Right cardiac atrium (tissue), 5 donors: ENCODE data around the gene CHAT. TPM values are rescaled to one million over a fixed set of nuclear protein-coding genes. Genes with fewer than 3 reads are reported as not detected.

Experiments used
- ATAC-seq, 2 donors: fragments of 200-7000 bp; cut with Tn5 transposase; one replicate each; pipeline versions ENCODE4 v1.8.0 to v1.9.1; 2020; ENCODE audit warnings: moderate library complexity in 2 of 2, mild to moderate bottlenecking in 1 of 2
- DNase-seq, 3 donors: peaks; one replicate each; pipeline ENCODE4 v3.0.0-alpha.2; 2020
- H3K27ac ChIP-seq: one replicate; pipeline ENCODE4 v1.5.1; 2013; ENCODE audit warnings: mild to moderate bottlenecking, low read length, control low read depth, moderate library complexity
- H3K27me3 ChIP-seq: one replicate; pipeline ENCODE4 v1.6.1; 2013; ENCODE audit not compliant: control insufficient read depth, insufficient read depth
- H3K4me1 ChIP-seq: one replicate; pipeline ENCODE4 v1.6.1; 2013; ENCODE audit warnings: low read length; ENCODE audit not compliant: control insufficient read depth, insufficient read depth
- H3K4me3 ChIP-seq: one replicate; pipeline ENCODE4 v1.5.1; 2013; ENCODE audit warnings: low read length, control low read depth
- H3K9me3 ChIP-seq: one replicate; pipeline ENCODE4 v1.6.1; 2013; ENCODE audit warnings: low read length; ENCODE audit not compliant: control insufficient read depth
- WGBS: extraction: QIAGEN DNeasy Blood & Tissue Kit; methylation state at CpG from one replicate; pipeline ENCODE4 v1.1.7; 2013; 5-methylcytosine and 5-hydroxymethylcytosine counted together
- intact Hi-C, 4 donors: fragments of 100-400 bp; cut with DNase I; formaldehyde crosslinking; loops; one replicate each; pipeline versions ENCODE4 v1.11.0 to v1.14.0; 2022 to 2023
- polyA plus RNA-seq: library from polyadenylated mRNA; stranded (reverse); fragments of 200-250 nt; gene quantifications from one replicate; pipeline ENCODE4 v1.2.3, GENCODE V29; 2013
- total RNA-seq, 4 donors: library from RNA; stranded (reverse); fragmentation: NEBNext Ultra II Directional; extraction: Animal tissue kit (Norgen Biotek cat#: 25700); gene quantifications; one replicate each; pipeline ENCODE4 v1.2.1, GENCODE V29; 2021
- donor health status: healthy with polysubstance abuse.
- donor health status: DM: no; HTN: yes; CAD: no.
- donor health status: DM: no; HTN: no; CAD: no.
- donor health status: DM: no; HTN: yes; CAD: no; lungs with severe emphysema.
- donor health status: DM: yes; HTN: yes; CAD: no.

Gene CHAT
- total and polyA plus RNA-seq, 5 donors: not detected

- H3K9me3 ChIP-seq: no peaks in the 10 kb centered on the region
- H3K4me1 ChIP-seq: no peaks in the 10 kb centered on the region
- no peak for DNase-seq
- intact Hi-C loops: no loop called here
- no peak overlapping the region for H3K4me3 ChIP-seq
- H3K27me3 ChIP-seq: no peaks in the 10 kb centered on the region
- no peak overlapping the region for H3K27ac ChIP-seq
- ATAC-seq: no peak
- 58% methylated on average over 8 of the region's 8 CpGs for WGBS
Measured at GRCh38 chr10:49649936-49650723, 36.3 kb downstream of the CHAT start.

GRCh38 chr10:49650724-49651034, 36.8 kb downstream of the CHAT start:
- Histone ChIP-seq H3K4me1 (no peaks in the 10 kb centered on the region), H3K4me3 (no peak overlapping the region), H3K27ac (no peak overlapping the region), H3K27me3 (no peaks in the 10 kb centered on the region), H3K9me3 (no peaks in the 10 kb centered on the region)
- 89% methylated on average over 1 of the region's 1 CpG for WGBS
- ATAC-seq (no peak), DNase-seq (no peak)
- intact Hi-C loops: no loop called here

GRCh38 chr10:49651039-49651835, 37.4 kb downstream of the CHAT start:
- intact Hi-C loops: no loop called here
- no peak for DNase-seq
- H3K4me1 ChIP-seq: no peaks in the 10 kb centered on the region
- no peak for ATAC-seq
- WGBS: 68% methylated on average over 15 of the region's 15 CpGs
- no peak overlapping the region for H3K27ac ChIP-seq
- H3K4me3 ChIP-seq: no peak overlapping the region
- H3K27me3 ChIP-seq: no peaks in the 10 kb centered on the region
- H3K9me3 ChIP-seq: no peaks in the 10 kb centered on the region

- peaks cover 2% of the 10 kb centered on the region for H3K9me3 ChIP-seq
- no peak overlapping the region for H3K27ac ChIP-seq
- 63% methylated on average over 2 of the region's 2 CpGs for WGBS
- no peak for ATAC-seq
- DNase-seq: no peak
- H3K4me1 ChIP-seq: no peaks in the 10 kb centered on the region
- intact Hi-C loops: no loop called here
- H3K4me3 ChIP-seq: no peak overlapping the region
- H3K27me3 ChIP-seq: no peaks in the 10 kb centered on the region
Measured at GRCh38 chr10:49651917-49652316, 38.1 kb downstream of the CHAT start.

GRCh38 chr10:49652421-49653272, 38.8 kb downstream of the CHAT start:
- Histone ChIP-seq H3K27me3 (no peaks in the 10 kb centered on the region), H3K27ac (no peak overlapping the region), H3K9me3 (peaks cover 2% of the 10 kb centered on the region), H3K4me3 (no peak overlapping the region), H3K4me1 (no peaks in the 10 kb centered on the region)
- intact Hi-C loops: no loop called here
- DNase-seq (no peak), ATAC-seq (no peak)
- WGBS: 75% methylated on average over 15 of the region's 15 CpGs

- Histone ChIP-seq H3K4me3 (no peak overlapping the region), H3K27me3 (no peaks in the 10 kb centered on the region), H3K9me3 (peaks cover 2% of the 10 kb centered on the region), H3K4me1 (no peaks in the 10 kb centered on the region), H3K27ac (no peak overlapping the region)
- intact Hi-C loops: no loop called here
- ATAC-seq: no peak
- 74% methylated on average over 11 of the region's 11 CpGs for WGBS
- DNase-seq: no peak
Measured at GRCh38 chr10:49653273-49653929, 39.6 kb downstream of the CHAT start.

GRCh38 chr10:49654036-49654693, 40.3 kb downstream of the CHAT start:
- Histone ChIP-seq H3K4me1 (no peaks in the 10 kb centered on the region), H3K4me3 (no peak overlapping the region), H3K27ac (no peak overlapping the region), H3K27me3 (no peaks in the 10 kb centered on the region), H3K9me3 (peaks cover 2% of the 10 kb centered on the region)
- intact Hi-C loops: no loop called here
- DNase-seq (no peak), ATAC-seq (no peak)
- WGBS: 47% methylated on average over 5 of the region's 5 CpGs

- peaks cover 2% of the 10 kb centered on the region for H3K9me3 ChIP-seq
- no peak overlapping the region for H3K27ac ChIP-seq
- H3K4me1 ChIP-seq: no peaks in the 10 kb centered on the region
- H3K4me3 ChIP-seq: no peak overlapping the region
- 85% methylated on average over 18 of the region's 18 CpGs for WGBS
- no peaks in the 10 kb centered on the region for H3K27me3 ChIP-seq
- intact Hi-C loops: no loop called here
- DNase-seq (no peak), ATAC-seq (no peak)
Measured at GRCh38 chr10:49655099-49655498, 41.3 kb downstream of the CHAT start.

GRCh38 chr10:49656845-49657493, 43.1 kb downstream of the CHAT start:
- DNase-seq: no peak
- H3K27me3 ChIP-seq: no peaks in the 10 kb centered on the region

GRCh38 chr10:49657606-49658005, 43.8 kb downstream of the CHAT start:
- no peaks in the 10 kb centered on the region for H3K27me3 ChIP-seq
- H3K27ac ChIP-seq: no peak overlapping the region
- 71% methylated on average over 1 of the region's 1 CpG for WGBS
- ATAC-seq: no peak
- H3K4me1 ChIP-seq: no peaks in the 10 kb centered on the region
- no peak for DNase-seq
- intact Hi-C loops: no loop called here
- H3K4me3 ChIP-seq: no peak overlapping the region
- H3K9me3 ChIP-seq: peaks cover 2% of the 10 kb centered on the region

More at GRCh38 chr10:49656845-49657493, 43.1 kb downstream of the CHAT start:
- 78% methylated on average over 9 of the region's 9 CpGs for WGBS
- H3K9me3 ChIP-seq: peaks cover 2% of the 10 kb centered on the region
- ATAC-seq: no peak
- H3K4me1 ChIP-seq: no peaks in the 10 kb centered on the region
- intact Hi-C loops: no loop called here
- no peak overlapping the region for H3K27ac ChIP-seq
- H3K4me3 ChIP-seq: no peak overlapping the region
